Renal cortical epithelial cell (primary cell): ENCODE measurements around the gene NDUFA7. TPM values are rescaled to one million over a fixed set of nuclear protein-coding genes. Genes with fewer than 3 reads are reported as not detected.
"Not testable (repeated sequence)": the region's sequence is repeated elsewhere in the genome, so short reads cannot be mapped to it uniquely, and the experiment has no call there.

Experiments
- DNase-seq: peaks from one replicate; pipeline ENCODE4 v3.0.0-alpha.2; 2011; ENCODE audit warnings: low read depth
- total RNA-seq: library from RNA; depleted of rRNA; stranded (reverse); fragments of >200 nt; gene quantifications from 2 replicates; pipeline ENCODE4 v1.2.3, GENCODE V29; 2014

Gene NDUFA7
- total RNA-seq, 1 donor from 2014 or later: 7.2 TPM

DNA sequence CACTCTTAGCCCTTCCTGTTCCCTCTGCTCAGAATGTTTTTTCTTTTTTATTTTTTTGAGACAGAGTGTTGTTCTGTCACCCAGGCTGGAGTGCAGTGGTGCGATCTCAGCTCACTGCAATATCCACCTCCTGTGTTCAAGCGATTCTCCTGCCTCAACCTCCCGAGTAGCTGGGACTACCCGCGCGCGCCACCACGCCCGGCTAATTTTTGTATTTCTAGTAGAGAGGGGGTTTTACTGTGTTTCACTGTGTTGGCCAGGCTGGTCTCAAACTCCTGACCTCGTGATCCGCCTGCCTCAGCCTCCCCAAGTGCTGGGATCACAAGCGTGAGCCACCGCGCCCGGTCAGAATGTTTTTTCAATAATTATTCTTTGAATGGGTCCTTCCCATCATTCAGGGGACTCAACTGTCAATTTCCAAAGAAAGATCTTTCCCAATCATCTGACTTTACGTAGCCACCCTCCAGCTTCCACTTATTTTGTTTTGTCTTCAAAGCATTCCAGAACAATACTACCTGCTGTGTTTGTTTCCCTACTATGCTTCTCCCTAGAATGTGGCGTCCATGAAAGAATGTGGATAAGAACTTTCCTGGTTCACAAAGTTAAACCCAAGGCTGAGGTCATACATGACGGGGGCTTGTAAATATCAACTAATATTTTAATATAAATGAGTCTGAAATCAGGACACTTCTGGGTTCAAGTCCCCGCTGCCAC is 1.2 kb downstream of the NDUFA7 start:
- DNase-seq: no peak

DNA sequence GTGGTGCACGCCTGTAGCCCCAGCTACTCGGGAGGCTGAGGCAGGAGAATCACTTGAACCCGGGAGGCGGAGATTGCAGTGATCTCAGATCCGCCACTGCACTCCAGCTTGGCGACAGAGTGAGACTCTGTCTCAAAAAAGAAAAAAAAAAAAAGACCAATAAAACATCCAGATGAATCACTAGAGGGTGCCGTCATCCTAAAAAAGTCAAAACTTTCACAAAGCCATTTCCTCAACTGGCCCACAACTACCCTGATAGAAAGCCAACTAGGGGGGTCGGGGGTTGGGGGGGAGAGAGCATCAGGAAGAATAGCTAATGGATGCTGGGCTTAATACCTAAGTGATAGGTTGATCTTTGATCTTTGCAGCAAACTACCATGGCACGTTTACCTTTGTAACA is 2.3 kb downstream of the NDUFA7 start:
- DNase-seq: not testable (repeated sequence)

DNA sequence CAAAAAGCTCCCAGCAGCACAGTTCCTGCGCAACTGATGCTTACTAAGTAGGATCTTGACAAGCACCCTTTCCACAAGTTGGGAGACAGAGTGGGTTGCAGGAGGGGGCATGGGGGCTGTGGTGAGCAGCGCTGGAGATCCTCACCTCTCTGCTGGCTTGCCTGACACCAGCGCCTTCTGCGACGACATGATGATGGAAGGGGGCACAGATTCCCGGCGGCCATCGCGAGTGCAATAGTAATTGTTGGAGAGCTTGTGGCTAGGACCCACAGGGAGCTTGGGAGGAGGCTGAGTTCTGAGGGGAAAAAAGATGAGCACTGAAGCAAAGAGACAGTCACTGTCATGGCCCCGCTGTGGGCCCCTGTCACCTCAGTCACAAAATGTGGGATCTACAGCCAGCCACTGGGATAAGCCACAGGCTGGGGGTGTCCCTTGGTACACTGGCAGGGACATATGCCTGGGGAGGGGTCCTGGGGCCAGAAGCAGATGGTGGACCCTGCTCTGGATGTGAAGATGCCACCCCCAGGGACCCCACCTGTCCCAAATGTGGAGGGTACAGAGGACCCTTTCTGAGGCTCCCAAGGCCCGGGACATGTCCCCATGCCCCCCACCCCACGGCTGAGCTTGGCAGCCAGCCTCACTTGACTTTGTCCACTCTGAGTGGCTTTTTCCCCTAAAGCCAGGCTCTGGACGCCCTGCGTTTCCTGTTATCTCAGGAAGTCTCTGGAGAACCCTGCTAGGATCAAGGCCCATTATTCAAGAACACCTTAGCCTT is 4.6 kb downstream of the NDUFA7 start:
- DNase-seq: no peak

DNA sequence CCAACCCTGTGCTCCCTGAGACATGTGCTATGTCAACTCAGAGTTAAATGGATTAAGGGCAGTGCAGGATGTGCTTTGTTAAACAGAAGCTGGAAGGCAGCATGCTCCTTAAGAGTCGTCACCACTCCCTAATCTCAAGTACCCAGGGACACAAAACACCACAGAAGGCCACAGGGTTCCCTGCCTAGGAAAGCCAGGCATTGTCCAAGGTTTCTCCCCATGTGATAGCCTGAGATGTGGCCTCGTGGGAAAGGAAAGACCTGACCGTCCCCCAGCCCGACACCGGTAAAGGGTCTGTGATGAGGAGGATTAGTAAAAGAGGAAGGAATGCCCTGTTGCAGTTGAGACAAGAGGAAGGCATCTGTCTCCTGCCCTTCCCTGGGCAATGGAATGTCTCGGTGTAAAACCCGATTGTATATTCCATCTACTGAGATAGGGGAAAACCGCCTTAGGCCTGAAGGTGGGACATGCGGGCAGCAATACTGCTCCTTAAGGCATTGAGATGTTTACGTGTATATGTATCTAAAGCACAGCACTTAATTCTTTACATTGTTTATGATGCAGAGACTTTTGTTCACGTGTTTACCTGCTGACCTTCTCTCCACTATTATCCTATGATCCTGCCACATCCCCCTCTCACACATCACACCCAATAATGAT is 6.1 kb downstream of the NDUFA7 start:
- not testable (repeated sequence) for DNase-seq

DNA sequence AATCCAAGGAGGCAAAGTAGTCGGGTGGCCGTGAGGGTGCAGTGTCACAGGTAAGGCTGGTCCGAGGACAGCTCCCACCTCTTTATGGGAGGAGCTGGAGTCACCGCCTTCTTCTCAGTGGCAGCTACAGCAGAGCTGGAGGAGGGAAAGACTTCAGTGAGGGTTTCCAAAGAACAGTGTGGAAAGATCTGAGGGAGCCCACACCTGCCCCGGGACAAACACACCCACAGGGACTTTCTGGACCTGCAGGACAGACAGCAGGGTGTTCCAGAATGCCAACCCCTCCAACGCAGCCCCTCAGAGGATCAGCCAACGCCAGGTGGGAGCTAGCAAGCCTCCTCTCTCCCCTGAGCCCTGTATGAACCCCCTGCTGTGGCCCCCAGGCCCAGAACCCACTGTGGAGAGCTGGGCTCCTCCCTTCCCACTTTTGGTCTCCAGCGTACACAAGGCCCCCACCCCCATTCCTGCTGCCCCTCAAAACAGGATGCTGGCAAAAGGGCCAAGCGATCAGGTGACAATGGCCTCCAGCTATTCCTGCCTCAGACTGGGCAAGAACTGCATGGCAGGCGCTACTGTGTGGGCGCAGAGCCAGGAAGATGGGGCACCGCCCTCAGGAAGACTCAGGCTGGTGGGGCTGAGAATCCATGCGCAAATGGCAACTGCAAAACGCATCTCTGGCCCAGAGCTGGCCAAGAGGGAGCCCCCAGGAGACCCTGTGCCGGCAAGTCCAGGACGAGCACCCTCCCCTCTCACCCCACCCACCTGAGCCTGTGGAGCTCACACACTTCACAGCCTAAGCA is 9.5 kb downstream of the NDUFA7 start:
- no peak for DNase-seq

DNA sequence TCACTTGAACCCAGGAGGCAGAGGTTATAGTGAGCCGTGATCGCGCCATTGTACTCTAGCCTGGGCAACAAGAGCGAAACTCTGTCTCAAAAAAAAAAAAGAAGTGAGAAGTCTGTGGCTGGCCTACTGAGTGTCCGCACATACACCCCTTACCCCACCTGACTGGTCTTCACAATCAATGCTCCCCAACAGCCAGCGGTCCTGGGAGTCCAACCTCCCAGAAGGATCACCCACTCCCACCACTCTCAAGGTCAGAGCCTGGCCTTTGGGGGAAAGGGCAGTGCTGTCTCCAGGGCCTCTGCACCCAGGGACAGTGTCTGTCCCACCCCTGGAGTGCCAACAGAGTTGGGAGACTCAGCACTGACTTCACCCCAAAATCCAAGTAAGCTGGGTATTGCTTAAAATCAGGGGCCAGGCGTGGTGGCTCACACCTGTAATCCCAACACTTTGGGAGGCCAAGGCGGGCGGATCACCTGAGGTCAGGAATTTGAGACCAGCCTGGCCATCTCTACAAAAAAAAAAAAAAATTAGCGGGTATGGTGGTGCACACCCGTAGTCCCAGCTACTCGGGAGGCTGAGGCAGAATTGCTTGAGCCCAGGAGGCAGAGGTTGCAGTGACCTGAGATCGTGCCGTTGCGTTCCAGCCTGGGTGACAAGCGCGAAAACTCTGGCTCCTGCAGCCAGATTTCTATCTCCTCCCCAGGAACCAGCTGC is 10.7 kb downstream of the NDUFA7 start:
- no peak for DNase-seq

DNA sequence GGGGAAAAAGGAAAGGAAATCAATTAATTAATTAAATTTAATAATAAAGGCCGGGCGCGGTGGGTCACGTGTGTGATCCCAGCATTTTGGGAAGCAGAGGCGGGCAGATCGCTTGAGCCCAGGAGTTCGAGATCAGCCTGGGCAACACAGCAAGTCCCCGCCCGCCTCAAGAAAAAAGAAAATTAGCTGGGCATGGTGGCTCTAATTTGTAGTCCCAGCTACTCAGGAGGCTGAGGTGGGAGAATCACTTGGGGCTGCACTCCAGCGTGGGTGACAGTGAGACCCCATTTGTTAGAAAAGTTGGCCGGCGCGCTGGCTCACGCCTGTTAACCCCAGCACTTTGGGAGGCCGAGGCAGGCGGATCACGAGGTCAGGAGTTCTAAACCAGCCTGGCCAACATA is 12.3 kb downstream of the NDUFA7 start:
- DNase-seq: no peak

DNA sequence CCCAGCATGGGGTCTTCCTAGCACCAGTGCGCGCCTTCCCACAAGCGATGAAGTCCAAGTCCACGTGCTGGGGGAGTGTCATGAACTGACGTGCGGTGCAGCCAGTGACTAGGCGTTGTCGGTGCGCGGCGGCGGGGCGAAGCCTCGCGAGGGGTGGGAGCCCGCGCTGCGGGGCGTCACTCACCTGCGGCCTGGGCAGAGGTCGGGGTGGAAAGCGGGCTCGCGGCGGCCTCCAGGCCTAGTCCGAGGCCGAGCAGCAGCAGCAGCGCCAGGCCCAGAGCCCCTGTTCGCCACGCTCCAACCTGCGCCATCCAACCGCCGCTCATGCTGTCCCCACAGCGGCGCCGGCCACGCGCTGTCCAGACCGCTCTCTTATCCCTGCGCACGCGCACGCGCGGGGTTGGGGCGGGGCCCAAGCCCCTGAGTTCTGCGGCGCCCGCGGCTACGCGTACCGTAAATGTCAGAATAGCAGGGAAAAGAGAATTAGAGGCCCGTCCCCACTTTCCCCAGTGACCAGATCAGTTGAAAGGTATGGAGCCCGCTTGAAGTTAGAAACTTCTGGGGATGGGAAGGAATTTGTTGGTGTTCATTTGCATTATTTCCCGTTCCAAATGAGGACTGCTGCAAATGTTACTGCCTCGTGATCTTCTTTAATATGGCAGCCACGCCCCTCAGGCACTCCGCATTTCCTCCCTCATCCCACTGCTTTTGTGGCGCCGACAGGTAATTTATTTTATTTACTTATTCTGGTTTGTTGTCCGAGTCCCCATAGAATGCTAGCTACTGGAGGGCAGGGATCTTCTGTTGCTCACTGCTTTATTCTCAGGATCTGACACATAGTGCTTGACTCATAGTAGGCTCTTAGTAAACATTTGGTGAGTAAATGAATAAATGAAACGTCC is 13.0 kb downstream of the NDUFA7 start, which contains the start of gene CD320:
Gene CD320, minus strand, starts transcription at position 394 of the 902 bp plus-strand sequence. Its CDS starts 68 bp downstream, at position 326.
- peak; percentile 65 for DNase-seq

DNA sequence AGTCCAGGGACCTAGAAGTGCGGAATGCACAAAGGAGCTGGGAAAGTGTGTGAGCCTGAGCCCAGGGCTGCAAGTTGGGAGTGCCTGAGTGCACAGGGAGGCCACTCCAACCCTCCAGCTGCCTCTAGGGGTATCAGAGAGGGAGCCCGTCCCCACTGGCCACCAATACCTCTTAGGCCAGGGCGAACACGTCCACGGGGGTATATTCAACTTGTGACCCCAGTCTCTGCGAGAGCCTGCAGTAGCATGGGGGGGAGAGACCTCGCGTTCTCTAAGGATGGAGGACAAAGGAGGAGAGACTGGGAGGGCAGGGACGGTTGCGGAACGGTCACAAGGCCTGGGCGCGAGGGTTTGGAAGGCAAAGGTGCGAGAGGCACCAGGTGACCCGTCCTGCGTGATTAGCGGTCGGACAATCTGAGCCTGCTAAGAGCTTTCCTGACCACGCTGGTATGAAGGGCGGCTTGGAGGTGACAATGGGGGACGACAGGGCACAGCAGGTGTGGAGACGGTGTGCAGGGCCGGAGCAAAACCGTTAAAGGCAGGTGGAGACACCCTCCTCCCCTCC is 13.7 kb downstream of the NDUFA7 start:
- no peak for DNase-seq

DNA sequence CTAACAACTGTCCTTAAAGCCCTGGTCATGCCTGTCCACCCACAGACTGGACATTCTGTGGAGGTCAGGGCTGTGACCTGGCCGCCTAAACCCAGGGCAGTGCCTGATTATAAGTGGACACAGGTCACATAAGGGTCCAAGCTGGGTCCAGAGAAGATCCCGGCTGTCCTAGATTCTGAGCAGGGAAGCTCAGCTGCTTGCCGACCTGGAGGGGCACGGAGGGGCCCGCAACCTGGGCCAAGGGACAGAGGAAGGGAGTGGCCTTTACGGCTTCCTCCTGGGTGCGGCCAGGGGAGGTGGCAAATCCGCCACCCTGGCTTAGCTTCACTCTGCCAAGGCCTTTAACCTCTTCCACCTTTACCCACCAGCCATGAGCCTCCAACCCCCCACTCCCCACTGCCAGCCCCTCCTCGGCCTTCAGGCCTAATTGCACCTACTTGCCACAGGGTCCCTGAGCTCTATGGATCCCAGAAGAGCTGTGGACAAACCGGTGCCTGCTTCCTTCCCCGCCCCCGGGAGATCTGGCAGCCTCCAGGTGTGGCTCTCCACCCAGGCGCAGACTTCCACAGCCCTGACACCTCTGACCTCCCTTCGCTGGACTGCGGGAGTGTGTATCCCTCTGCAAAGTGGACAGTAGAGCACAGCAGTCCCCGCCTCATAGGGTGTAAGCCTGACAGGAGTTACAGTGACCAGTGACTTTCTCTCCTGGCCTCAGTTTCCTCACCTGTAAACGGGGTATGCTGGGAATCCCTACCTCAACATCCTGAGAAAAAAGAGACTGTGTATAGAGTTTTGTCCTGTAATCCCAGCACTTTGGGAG is 14.7 kb downstream of the NDUFA7 start:
- no peak for DNase-seq

DNA sequence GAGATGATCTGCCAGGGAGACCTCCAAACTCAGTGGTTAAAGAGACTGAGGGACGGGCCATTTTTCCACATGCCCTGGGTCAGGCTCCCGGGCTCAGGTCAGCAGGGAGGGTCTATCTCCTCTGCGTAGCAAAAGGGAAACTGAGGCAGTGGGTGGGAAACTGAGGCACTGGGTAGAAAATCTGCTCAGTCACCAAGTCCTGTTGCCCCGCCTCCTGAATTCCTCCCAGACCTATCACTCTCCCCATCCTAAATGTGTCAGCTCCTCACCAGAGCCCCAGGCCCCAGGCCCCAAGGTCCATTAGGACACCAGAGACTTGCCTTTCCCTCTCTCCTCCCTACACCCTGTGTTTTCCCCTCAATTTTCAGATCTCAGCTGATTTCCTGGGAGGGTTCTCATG is 15.4 kb downstream of the NDUFA7 start:
- DNase-seq: no peak

DNA sequence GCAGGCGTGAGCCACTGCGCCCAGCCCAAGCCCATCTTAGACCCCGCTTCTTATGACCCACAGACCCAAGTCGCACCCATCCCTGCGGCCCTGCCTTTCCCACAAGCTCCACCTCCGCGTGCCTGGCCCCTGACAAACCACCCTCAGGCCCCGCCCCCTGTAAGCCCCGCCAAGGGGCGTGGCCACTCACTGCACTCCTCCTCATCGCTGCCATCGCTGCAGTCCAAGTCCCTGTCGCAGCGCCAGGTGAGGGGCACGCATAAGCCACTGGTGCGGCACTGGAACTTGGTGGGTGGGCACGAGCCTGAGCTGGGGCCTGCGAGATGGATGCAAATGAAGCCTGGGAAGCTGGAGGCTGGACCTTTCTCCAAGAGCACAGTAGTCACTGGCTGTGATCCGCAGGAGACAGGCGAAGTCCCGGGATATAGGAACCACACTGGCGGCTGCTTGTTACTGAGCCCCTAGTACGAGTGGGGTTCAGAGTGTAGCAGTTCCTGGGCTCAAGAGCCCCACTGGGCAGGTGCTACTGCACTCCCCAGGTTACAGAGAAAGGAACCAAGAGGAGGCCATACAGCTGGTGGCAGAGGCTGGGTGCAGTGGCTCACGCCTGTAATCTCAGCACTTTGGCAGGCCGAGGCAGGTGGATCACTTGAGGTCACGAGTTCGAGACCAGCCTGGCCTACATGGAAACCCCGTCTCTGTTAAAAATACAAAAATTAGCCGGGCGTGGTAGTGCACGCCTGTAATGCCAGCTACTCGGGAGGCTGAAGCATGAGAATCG is 16.1 kb downstream of the NDUFA7 start:
- DNase-seq: no peak

DNA sequence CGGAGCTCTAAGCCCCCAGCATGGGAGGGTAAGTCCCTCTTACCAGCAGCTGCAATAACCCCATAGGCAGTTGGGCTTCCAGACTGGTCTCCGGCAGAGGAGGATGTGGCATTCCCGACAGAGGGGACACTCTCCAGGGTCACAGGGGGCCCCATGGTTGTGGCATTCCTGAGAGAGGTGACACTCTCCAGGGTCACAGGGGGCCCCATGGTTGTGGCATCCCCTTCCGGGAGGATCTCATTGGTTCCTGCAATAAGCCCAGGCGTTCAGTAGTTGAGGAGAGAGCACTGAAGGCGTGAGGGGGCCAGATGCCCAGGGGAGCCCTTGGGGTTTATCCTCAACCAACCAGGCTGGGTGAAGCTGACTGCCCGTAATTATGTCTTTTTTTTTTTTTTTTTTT is 18.4 kb downstream of the NDUFA7 start:
- DNase-seq: no peak

DNA sequence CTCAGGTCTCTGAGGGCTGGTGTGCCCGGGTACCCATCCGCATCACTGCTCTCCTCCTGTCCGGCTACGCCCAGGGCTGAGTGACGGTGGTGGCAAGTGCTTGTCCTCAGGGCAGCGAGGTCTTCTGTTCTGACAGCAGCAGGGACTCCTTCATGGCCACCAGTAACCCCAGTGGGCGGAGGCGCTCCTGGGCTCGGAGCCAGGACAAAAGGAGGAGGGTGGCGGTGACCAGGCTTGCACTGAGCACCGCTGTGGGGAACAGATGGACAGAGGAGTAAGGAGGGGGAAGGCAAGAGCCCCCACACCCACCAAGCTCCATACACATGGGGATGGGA is 18.9 kb downstream of the NDUFA7 start:
- DNase-seq: no peak

DNA sequence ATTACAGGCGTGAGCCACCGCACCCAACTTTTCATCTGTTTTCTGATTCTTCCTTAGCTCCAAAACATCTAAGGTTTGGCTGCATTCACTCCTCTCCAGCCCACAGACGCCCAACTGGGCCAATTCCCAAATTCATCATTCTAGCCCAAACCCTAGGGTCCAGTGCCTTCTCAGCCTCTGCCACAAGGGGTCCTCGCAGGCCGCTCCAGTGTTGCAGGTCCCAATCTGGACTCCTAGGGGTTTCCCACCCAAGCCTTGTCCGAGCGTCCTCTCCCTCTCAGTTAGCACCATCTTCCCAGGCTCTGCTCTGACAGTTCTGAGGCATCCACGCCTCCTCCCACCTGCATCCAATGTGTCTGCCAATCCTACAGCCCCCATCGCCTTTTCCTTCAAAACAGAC is 29.8 kb downstream of the NDUFA7 start:
- not testable (repeated sequence) for DNase-seq

DNA sequence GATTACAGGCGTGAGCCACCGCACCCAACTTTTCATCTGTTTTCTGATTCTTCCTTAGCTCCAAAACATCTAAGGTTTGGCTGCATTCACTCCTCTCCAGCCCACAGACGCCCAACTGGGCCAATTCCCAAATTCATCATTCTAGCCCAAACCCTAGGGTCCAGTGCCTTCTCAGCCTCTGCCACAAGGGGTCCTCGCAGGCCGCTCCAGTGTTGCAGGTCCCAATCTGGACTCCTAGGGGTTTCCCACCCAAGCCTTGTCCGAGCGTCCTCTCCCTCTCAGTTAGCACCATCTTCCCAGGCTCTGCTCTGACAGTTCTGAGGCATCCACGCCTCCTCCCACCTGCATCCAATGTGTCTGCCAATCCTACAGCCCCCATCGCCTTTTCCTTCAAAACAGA is 44.7 kb downstream of the NDUFA7 start:
- DNase-seq: not testable (repeated sequence)

DNA sequence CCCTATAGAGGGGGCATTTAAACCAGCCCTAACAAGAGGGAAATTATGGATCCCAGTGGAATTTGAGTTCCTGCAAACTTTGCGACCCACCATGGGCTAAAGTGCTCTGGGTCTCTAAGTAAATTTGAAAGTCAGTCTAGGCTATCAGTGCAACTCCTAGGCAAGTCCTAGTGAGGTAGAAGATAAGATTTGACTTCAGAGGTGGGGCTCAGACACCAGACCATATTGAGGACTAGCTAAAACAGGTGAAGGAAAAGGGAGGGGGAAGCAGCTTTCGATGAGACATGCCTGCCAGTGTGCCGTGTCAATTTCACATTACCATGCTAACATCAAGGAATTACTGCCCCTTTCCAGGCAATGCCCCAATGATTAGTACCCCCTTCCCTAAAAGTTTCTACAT is 51.5 kb downstream of the NDUFA7 start:
- no peak for DNase-seq

DNA sequence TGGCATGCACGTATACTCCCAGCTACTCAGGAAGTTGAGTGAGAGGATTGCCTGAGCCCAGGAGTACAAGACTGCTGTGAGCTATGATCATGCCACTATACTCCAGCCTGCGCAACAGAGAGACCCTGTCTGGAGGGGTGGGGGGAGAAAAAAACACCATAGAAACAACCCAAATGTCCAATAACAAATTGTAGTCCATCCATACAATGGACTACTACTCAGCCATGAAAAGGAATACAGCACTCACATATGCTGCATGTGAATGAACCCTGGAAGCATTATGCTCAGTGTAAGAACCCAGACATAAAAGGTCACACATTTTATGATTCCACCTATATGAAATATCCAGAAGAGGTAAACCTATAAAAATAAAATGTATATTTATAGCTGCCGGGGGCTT is 55.3 kb downstream of the NDUFA7 start:
- DNase-seq: no peak
